ENCODE results near the gene ZNF407.

GRCh38 chr18:74996055-74996454, 398.4 kb downstream of the ZNF407 start:
- no peak for TF ChIP-seq POLR2A (IDR thresholded peaks at IDR 0.05)
- TF ChIP-seq CTCF (IDR thresholded peaks at IDR 0.05), result no peak

Data from heart left ventricle (tissue), 13 donors.